HG03432 (cell line): ENCODE measurements around the gene LSG1.

Experiments used
- ATAC-seq: cut with Tn5 transposase; IDR thresholded peaks from one replicate; pipeline ENCODE4 v1.9.1; 2021; ENCODE audit warnings: mild to moderate bottlenecking, moderate library complexity; ENCODE audit not compliant: unreplicated experiment

The LSG1 gene

DNA sequence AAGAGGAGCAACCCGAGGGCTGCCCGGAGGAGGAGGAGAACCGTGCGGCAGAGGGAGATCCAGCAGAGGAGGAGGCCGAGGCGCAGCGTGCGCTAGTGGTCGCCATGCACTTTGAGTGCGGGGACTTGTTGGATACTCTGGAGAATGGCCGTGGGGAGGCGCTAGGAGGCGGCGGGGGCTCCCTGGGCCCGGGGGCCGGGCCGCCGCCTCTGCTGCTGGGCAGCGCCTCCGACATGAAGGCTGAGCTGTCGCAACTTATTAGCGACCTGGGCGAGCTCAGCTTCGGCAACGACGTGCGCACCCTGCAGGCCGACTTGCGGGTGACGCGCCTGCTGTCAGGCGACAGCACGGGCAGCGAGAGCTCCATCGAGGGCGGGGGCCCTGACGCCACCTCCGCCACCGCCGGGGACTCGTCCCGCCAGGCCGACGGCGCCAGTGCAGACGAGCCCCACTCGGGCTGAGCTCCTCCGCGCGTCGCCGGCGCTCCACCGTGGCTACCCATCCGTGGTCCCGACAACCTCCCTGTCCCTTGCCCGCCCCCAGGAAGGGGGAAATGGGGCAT is 15.7 kb upstream of the LSG1 start:
- ATAC-seq, result peak; percentile 34

DNA sequence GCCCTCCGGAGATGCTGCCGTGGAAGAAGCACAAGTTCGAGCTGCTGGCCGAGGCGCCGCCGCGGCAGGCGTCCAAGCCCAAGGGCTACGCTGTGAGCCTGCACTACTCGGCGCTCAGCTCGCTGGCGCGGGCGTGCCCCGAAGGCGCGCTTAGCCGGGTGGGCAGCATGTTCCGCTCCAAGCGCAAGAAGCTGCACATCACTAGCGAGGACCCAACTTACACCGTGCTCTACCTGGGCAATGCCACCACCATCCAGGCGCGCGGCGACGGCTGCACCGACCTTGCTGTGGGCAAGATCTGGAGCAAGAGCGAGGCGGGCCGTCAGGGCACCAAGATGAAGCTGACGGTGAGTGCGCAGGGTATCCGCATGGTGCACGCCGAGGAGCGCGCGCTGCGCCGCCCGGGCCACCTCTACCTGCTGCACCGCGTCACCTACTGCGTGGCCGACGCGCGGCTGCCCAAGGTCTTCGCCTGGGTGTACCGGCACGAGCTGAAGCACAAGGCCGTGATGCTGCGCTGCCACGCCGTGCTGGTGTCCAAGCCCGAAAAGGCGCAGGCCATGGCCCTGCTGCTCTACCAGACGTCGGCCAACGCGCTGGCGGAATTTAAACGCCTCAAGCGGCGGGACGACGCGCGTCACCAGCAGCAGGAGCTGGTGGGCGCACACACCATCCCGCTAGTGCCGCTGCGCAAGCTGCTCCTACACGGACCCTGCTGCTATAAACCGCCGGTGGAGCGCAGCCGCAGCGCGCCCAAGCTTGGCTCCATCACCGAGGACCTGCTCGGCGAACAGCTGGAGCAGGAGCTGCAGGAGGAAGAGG is 15.0 kb upstream of the LSG1 start:
- ATAC-seq, result peak; percentile 2

DNA sequence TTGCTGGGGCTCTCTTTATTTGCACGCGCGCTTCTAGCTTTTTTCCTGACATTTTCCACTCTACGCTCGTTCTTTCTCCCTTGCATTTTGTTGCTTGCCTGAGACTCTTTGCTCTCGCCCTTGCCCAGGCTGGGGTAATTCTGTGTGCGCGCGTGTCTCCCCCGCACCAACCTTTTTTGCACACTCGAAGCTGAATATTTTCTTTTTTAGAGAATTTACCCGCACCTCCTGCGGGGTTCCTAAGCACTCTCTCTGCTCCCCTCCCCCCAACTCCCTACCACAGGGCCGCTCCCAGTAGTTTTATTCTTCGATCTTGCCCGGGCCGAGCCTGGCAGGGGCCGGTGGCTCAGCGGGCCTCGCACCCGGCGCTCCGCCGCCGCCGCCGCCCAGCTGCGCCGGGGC is 14.4 kb upstream of the LSG1 start:
- no peak for ATAC-seq

GRCh38 chr3:194685718-194686413 is 13.9 kb upstream of the LSG1 start, which contains the start of gene FAM43A:
FAM43A (plus strand) TSS chr3:194685883; CDS start chr3:194686827, 944 bp downstream.
- peak; percentile 50 for ATAC-seq

GRCh38 chr3:194685065-194685717 is 13.2 kb upstream of the LSG1 start:
- peak; percentile 16 for ATAC-seq

DNA sequence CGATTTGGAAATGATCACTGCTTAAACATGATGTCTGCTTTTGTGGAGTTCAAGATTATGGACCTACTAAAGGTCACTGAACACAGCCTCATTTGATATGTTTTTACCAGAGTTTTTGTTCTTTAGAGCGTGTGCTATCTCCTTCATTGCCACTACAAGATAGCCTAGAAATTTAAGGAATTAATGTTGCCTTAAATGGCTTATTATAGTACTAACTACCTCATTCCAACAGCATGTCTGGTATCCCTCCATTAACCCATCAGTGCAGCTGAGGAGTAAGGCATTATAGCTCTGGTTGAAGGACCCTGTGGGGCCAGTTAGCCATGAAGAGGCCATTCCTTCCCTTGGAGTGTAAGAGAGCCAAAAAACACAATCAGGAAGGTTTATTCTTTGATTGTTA is 11.4 kb upstream of the LSG1 start:
- no peak for ATAC-seq

DNA sequence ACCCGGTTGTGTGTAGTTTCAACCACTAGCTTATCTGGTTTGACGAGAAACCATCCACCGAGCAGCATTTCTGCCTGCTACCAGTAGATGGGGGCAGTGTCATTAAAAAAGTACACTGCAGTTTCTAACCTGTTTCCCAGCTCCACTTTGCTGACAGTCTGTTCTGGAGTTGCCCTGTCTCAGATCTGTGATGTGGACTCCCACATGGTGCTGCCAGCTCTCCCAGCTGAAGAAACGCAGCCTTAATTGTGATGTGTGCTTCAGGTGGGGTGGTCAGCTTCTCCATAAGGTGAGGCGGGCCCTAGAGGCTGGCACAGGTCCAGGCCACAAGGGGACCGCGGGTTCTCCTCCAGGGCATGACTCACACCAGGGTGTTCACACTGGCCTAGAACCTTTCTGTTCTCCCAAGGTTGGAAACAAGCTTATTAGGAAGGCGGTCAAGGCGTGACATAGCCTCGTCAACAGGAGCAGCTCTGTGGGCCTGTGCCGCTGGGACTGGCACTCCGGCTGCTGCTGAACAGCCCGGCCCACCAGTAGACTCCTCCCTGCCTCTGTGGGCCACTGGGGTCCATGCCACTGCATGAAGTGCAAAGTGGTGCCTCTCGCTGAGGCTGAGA is 10.8 kb upstream of the LSG1 start:
- no peak for ATAC-seq

DNA sequence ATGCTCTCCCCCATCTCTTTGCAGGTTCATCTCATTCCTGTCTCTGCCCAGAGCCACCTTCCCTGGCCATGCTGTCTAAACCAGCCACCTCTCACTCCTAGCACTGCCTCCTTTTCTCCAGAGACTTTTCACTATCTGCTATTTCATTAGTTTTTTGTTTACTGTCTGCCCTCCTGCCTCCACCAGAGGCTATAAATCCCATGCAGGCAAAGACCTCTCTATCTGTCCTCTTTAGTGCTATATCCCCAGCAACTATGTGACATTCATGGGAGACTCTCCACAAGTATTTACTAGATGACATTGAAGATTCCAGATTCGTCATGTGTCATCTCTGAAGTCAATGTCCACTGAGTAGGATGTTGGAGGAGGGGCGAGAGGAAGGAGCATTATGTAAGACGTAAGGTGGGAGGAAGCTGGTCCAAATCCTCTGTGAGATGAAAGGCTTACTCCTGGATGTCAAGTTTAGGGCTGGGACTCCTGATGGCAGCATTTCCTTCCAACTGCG is 10.2 kb upstream of the LSG1 start:
- ATAC-seq, result no peak

- ATAC-seq, result no peak
Observed at GRCh38 chr3:194680888-194681615, 9.1 kb upstream of the LSG1 start.

GRCh38 chr3:194676471-194676870 is 4.5 kb upstream of the LSG1 start:
- ATAC-seq, result no peak

GRCh38 chr3:194675680-194676079 is 3.7 kb upstream of the LSG1 start:
- no peak for ATAC-seq

DNA sequence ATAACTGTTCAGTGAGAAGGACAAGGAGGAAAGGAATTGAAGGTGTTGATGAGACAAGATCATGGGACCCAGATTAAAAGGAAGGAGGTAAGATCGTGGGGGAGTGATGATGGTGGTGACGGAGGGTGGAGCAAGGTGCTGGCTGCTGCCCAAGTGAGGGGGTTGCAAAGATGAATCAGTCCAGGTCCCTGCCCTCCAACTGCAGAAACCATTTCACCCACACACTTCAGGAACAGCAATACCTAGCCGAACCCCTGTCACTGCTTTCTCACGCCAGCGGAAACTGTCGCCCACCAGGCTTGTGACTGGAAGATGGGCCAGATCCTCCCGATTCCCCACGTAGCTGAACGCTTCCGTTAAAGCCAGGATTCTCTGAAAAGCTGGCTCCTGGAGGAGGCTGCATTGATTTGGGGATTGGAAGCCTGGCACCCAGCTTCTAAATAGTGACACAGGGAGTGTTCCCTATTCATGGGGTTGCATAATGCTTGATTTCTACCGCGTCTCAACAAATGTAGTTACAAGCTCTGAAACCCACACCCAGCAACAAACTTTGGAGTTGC is 3.2 kb upstream of the LSG1 start:
- ATAC-seq, result no peak

DNA sequence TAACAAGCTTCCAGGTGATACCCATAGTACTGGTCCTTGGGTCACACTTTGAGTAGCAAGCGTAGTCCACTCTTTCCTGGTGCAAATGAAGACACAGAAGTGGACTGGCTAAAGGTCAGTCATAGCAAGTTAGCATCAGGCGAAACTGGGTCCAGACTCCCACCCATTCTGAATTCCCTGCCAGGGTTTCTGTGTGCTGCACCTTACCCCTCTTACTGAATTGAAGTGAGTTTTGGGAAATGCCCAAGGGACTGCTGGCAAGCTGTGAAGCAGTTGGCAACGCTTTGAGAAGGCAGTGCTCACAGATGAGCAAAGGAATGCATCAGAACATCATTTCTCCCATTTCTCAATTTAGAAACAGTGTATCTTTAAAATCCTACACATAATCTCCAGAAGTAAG is 1.8 kb upstream of the LSG1 start:
- ATAC-seq, result no peak

- no peak for ATAC-seq
Observed at GRCh38 chr3:194672876-194673275, 885 bp upstream of the LSG1 start.

DNA sequence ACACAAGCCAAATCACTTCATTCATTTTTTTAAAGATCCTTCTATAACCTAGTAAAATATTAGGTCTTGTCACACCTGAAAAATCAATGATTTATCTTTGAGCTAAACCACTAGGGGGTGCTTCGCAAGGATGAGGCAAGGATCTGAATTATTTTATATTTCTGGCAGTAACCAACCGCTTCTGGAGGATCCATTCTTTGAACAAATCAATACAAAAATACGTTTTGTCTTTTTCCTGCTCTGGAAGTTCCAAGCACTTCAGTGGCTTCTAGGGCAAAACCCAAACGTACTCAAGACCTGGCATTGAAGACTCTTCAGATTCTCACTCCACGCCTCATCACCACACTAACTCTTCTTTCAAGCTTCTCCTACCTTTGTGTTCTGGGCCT is 486 bp downstream of the LSG1 start:
- peak; percentile 25 for ATAC-seq

- no peak for ATAC-seq
Observed at GRCh38 chr3:194667363-194667762, 4.6 kb downstream of the LSG1 start.

DNA sequence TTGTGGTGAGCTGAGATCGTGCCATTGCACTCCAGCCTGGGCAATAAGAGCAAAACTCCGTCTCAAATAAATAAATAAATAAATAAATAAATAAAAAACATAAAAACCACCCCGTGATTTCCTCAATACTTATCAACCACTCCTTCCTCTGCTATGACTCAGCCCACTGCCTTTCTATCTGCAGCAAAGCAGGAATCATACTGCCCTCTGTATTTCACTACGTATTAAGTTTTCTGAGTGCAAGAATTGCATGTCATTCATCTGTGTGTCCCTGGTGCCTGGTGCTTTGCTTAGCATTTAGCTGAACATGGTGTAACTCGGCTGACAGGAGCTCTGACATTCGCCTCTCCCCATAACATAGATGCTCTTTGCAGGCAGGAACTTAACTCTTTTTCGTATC is 7.1 kb downstream of the LSG1 start:
- ATAC-seq, result no peak

DNA sequence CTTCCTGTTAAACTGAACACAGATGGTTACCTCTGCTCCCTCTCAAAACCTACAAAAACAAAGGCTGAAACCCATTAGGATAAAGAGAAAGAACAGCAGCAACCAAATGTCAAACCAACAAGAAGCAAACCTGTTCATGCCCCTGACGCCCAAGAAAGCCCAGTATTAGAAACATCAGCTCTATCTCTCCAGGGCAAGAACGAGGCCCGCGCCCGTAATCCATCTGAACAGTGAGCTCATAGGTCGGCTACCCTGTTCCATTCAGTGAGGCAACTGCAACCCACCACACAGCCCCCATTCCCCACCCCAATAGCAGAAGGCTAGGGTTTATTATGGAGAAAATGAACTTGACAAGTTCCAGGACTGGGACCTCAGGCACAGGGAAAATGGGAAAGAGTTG is 10.0 kb downstream of the LSG1 start:
- no peak for ATAC-seq

- no peak for ATAC-seq
Observed at GRCh38 chr3:194661374-194661773, 10.6 kb downstream of the LSG1 start.

DNA sequence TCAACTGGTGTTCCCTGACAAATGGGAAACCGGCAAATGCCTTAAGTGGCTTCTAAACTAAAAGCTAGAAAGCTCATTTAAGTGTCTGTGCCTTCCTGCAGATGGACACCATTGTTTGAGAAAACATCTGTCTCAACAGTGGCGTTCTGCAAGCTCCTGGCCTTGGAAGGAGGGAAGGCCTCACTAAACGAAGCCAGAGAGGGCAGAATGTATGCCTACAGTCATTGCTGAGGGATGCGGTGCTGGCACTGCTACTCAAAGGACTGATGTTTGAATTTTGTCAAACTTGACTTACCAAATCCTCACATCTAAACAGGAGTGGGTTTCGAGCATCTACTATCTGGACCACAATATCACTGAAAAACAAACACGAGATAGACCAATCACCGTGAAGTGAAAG is 12.2 kb downstream of the LSG1 start:
- no peak for ATAC-seq
